ENCODE data around the gene TBC1D9B.
A peak's percentile ranks its signal among the peaks of the same experiment; 100 is the strongest.

TBC1D9B gene

GRCh38 chr5:179883163-179883562 is 24.5 kb downstream of the TBC1D9B start:
- DNase-seq: no peak

GRCh38 chr5:179882338-179882737 is 25.4 kb downstream of the TBC1D9B start:
- no peak for DNase-seq

GRCh38 chr5:179880848-179881590 is 26.7 kb downstream of the TBC1D9B start:
- no peak for DNase-seq

GRCh38 chr5:179880066-179880650 is 27.5 kb downstream of the TBC1D9B start:
- no peak for DNase-seq

GRCh38 chr5:179879690-179880010 is 28.0 kb downstream of the TBC1D9B start:
- DNase-seq: no peak

GRCh38 chr5:179879003-179879689 is 28.6 kb downstream of the TBC1D9B start:
- peak; percentile 36 for DNase-seq

GRCh38 chr5:179878222-179879002 is 29.3 kb downstream of the TBC1D9B start:
- DNase-seq: no peak

GRCh38 chr5:179876610-179876952 is 31.1 kb downstream of the TBC1D9B start:
- DNase-seq: no peak

- no peak for DNase-seq
These were observed 31.7 kb downstream of the TBC1D9B start for GRCh38 chr5:179875741-179876609.

- no peak for DNase-seq
These were observed 33.0 kb downstream of the TBC1D9B start for GRCh38 chr5:179874536-179875292.

- no peak for DNase-seq
These were observed 33.6 kb downstream of the TBC1D9B start for GRCh38 chr5:179874136-179874535.

GRCh38 chr5:179873588-179874110 is 34.0 kb downstream of the TBC1D9B start:
- DNase-seq: no peak

GRCh38 chr5:179872828-179873575 is 34.7 kb downstream of the TBC1D9B start:
- no peak for DNase-seq

- DNase-seq: no peak
These were observed 35.5 kb downstream of the TBC1D9B start for GRCh38 chr5:179872055-179872827.

- DNase-seq: peak; percentile 69
These were observed 36.2 kb downstream of the TBC1D9B start for GRCh38 chr5:179871533-179871932.

- peak; percentile 28 for DNase-seq
These were observed 36.7 kb downstream of the TBC1D9B start for GRCh38 chr5:179870952-179871351.

GRCh38 chr5:179870403-179870903 is 37.2 kb downstream of the TBC1D9B start:
- DNase-seq: peak; percentile 55

- peak; percentile 43 for DNase-seq
These were observed 37.9 kb downstream of the TBC1D9B start for GRCh38 chr5:179869641-179870402.

- peak; percentile 38 for DNase-seq
These were observed 38.6 kb downstream of the TBC1D9B start for GRCh38 chr5:179869101-179869500.
